Measurements from ENCODE around the gene FZD10.

Gene FZD10

DNA sequence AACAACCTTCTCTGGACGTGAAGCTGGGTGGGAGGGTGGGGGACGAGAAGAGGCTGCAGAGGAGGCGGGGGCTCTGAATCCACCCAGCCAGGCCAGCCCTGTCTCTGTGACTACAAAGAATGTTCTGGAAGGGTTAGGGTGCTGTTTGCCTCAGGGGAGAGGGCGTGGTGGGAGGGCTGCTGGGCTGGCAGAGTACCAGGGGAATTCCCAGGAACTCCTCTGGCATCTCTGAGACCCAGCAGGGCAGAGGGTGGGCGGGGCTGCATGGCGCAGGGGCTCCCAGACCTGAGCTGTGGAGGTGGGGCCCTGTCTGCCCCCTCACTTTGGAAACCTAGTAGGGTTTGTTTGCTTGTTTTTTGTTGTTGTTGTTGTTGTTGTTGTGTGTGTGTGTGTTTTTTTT is 45.5 kb upstream of the FZD10 start:
- no peak for DNase-seq
- H3K4me1 ChIP-seq (ENCODE audit: low read length): no peaks in the 10 kb centered on the region
- no peaks in the 10 kb centered on the region for H3K36me3 ChIP-seq (replicated peaks; ENCODE audit: insufficient read depth, low read length)
- no peaks in the 10 kb centered on the region for H3F3A ChIP-seq (ENCODE audit: insufficient read depth, low read length)
- H3K27me3 ChIP-seq (replicated peaks; ENCODE audit: insufficient read depth, low read length): no peaks in the 10 kb centered on the region
- H3K9me2 ChIP-seq (replicated peaks; ENCODE audit: insufficient read depth, low read length): no peaks in the 10 kb centered on the region
- no peaks in the 10 kb centered on the region for H4K20me1 ChIP-seq (ENCODE audit: insufficient read depth, low read length)
- H3K27ac ChIP-seq (ENCODE audit: low read length): no peak overlapping the region
- H3K9ac ChIP-seq (ENCODE audit: low read length): no peak overlapping the region
- H3K4me2 ChIP-seq (ENCODE audit: low read depth, low read length): no peak overlapping the region
- no peak overlapping the region for H2AFZ ChIP-seq (ENCODE audit: low read length)
- H3K9me3 ChIP-seq (replicated peaks; ENCODE audit: insufficient read depth, low read length): no peaks in the 10 kb centered on the region
- H3K4me3 ChIP-seq (ENCODE audit: low read length): no peak overlapping the region
- H3K79me2 ChIP-seq (ENCODE audit: low read length): no peaks in the 10 kb centered on the region
- TF ChIP-seq, protein P1, sequence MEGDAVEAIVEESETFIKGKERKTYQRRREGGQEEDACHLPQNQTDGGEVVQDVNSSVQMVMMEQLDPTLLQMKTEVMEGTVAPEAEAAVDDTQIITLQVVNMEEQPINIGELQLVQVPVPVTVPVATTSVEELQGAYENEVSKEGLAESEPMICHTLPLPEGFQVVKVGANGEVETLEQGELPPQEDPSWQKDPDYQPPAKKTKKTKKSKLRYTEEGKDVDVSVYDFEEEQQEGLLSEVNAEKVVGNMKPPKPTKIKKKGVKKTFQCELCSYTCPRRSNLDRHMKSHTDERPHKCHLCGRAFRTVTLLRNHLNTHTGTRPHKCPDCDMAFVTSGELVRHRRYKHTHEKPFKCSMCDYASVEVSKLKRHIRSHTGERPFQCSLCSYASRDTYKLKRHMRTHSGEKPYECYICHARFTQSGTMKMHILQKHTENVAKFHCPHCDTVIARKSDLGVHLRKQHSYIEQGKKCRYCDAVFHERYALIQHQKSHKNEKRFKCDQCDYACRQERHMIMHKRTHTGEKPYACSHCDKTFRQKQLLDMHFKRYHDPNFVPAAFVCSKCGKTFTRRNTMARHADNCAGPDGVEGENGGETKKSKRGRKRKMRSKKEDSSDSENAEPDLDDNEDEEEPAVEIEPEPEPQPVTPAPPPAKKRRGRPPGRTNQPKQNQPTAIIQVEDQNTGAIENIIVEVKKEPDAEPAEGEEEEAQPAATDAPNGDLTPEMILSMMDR (IDR thresholded peaks at IDR 0.05; ENCODE audit: low read length): no peak
- TF ChIP-seq EZH2 (optimal IDR thresholded peaks at IDR 0.05; ENCODE audit: low read depth, low read length) (no peak), EZH2phosphoT487 (IDR thresholded peaks at IDR 0.05; ENCODE audit: low read length) (no peak)

GRCh38 chr12:130117233-130117632 is 45.0 kb upstream of the FZD10 start:
- Histone ChIP-seq H3F3A (ENCODE audit: insufficient read depth, low read length) (no peaks in the 10 kb centered on the region), H3K9me2 (replicated peaks; ENCODE audit: insufficient read depth, low read length) (no peaks in the 10 kb centered on the region), H3K4me1 (ENCODE audit: low read length) (no peaks in the 10 kb centered on the region), H4K20me1 (ENCODE audit: insufficient read depth, low read length) (no peaks in the 10 kb centered on the region), H2AFZ (ENCODE audit: low read length) (no peak overlapping the region), H3K27ac (ENCODE audit: low read length) (no peak overlapping the region), H3K9me3 (replicated peaks; ENCODE audit: insufficient read depth, low read length) (no peaks in the 10 kb centered on the region), H3K27me3 (replicated peaks; ENCODE audit: insufficient read depth, low read length) (no peaks in the 10 kb centered on the region), H3K9ac (ENCODE audit: low read length) (no peak overlapping the region), H3K79me2 (ENCODE audit: low read length) (no peaks in the 10 kb centered on the region), H3K4me2 (ENCODE audit: low read depth, low read length) (no peak overlapping the region), H3K36me3 (replicated peaks; ENCODE audit: insufficient read depth, low read length) (no peaks in the 10 kb centered on the region), H3K4me3 (ENCODE audit: low read length) (no peak overlapping the region)
- DNase-seq: no peak
- no peak for TF ChIP-seq EZH2 (optimal IDR thresholded peaks at IDR 0.05; ENCODE audit: low read depth, low read length)

- Histone ChIP-seq H3K4me2 (ENCODE audit: low read depth, low read length) (no peak overlapping the region), H3K79me2 (ENCODE audit: low read length) (no peaks in the 10 kb centered on the region), H3K9ac (ENCODE audit: low read length) (no peak overlapping the region), H4K20me1 (ENCODE audit: insufficient read depth, low read length) (no peaks in the 10 kb centered on the region), H3K27ac (ENCODE audit: low read length) (no peak overlapping the region), H3K4me3 (ENCODE audit: low read length) (no peak overlapping the region), H3K27me3 (replicated peaks; ENCODE audit: insufficient read depth, low read length) (no peaks in the 10 kb centered on the region), H3K4me1 (ENCODE audit: low read length) (no peaks in the 10 kb centered on the region), H3K9me3 (replicated peaks; ENCODE audit: insufficient read depth, low read length) (no peaks in the 10 kb centered on the region), H3F3A (ENCODE audit: insufficient read depth, low read length) (no peaks in the 10 kb centered on the region), H3K36me3 (replicated peaks; ENCODE audit: insufficient read depth, low read length) (no peaks in the 10 kb centered on the region), H2AFZ (ENCODE audit: low read length) (no peak overlapping the region), H3K9me2 (replicated peaks; ENCODE audit: insufficient read depth, low read length) (no peaks in the 10 kb centered on the region)
- DNase-seq: no peak
- TF ChIP-seq EZH2phosphoT487 (IDR thresholded peaks at IDR 0.05; ENCODE audit: low read length) (no peak), EZH2 (optimal IDR thresholded peaks at IDR 0.05; ENCODE audit: low read depth, low read length) (no peak)
- TF ChIP-seq, protein P1 (IDR thresholded peaks at IDR 0.05; ENCODE audit: low read length): no peak
Observed at GRCh38 chr12:130117701-130118100, 44.6 kb upstream of the FZD10 start.

DNA sequence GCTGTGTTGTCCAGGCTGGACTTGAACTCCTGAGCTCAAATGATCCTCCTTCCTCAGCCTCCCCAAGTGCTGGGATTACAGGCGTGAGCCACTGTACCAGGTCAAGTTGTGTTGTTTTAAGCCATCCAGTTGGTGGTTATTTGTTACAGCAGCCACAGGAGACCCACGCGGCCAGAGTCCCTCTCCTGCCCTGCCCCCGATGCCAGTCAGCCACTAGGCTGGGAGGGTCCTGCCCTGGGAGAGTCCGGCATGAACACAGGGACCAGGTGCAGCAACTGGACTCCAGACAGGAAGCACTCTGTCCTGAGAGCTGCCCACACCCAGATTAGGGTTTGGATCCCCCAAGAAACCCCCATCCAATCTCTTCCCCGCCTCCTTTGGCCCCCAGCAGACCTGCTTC is 44.1 kb upstream of the FZD10 start:
- no peak overlapping the region for H3K4me2 ChIP-seq (ENCODE audit: low read depth, low read length)
- no peaks in the 10 kb centered on the region for H4K20me1 ChIP-seq (ENCODE audit: insufficient read depth, low read length)
- no peaks in the 10 kb centered on the region for H3F3A ChIP-seq (ENCODE audit: insufficient read depth, low read length)
- no peaks in the 10 kb centered on the region for H3K4me1 ChIP-seq (ENCODE audit: low read length)
- H3K9me2 ChIP-seq (replicated peaks; ENCODE audit: insufficient read depth, low read length): no peaks in the 10 kb centered on the region
- H3K36me3 ChIP-seq (replicated peaks; ENCODE audit: insufficient read depth, low read length): no peaks in the 10 kb centered on the region
- H3K4me3 ChIP-seq (ENCODE audit: low read length): no peak overlapping the region
- H3K79me2 ChIP-seq (ENCODE audit: low read length): no peaks in the 10 kb centered on the region
- DNase-seq: no peak
- no peak overlapping the region for H3K9ac ChIP-seq (ENCODE audit: low read length)
- TF ChIP-seq EZH2 (optimal IDR thresholded peaks at IDR 0.05; ENCODE audit: low read depth, low read length) (no peak), EZH2phosphoT487 (IDR thresholded peaks at IDR 0.05; ENCODE audit: low read length) (no peak)
- TF ChIP-seq, protein P1 (IDR thresholded peaks at IDR 0.05; ENCODE audit: low read length): no peak
- no peak overlapping the region for H3K27ac ChIP-seq (ENCODE audit: low read length)
- no peak overlapping the region for H2AFZ ChIP-seq (ENCODE audit: low read length)
- H3K9me3 ChIP-seq (replicated peaks; ENCODE audit: insufficient read depth, low read length): no peaks in the 10 kb centered on the region
- H3K27me3 ChIP-seq (replicated peaks; ENCODE audit: insufficient read depth, low read length): no peaks in the 10 kb centered on the region

Data from MM.1S (cell line).